GM12878 (cell line): Measurements from ENCODE around the gene GIGYF1. TPM values are rescaled to one million over a fixed set of nuclear protein-coding genes. Genes with fewer than 3 reads are reported as not detected.
A peak's percentile ranks its signal among the peaks of the same experiment; 100 is the strongest.

Source experiments
- BCL3 ChIP-seq: IDR thresholded peaks from 2 replicates; pipeline ENCODE4 v1.6.1; 2011; ENCODE audit warnings: borderline replicate concordance, low read depth, mild to moderate bottlenecking, moderate library complexity, low read length; ENCODE audit not compliant: insufficient read depth, poor library complexity, severe bottlenecking
- CBFB ChIP-seq: IDR thresholded peaks from 2 replicates; pipeline ENCODE4 v1.6.1; 2016; ENCODE audit warnings: antibody characterized with exemption, low read depth
- CREB1 ChIP-seq: IDR thresholded peaks from 2 replicates; pipeline ENCODE4 v1.6.1; 2012; ENCODE audit warnings: low read depth, mild to moderate bottlenecking, inconsistent platforms
- ETV6 ChIP-seq, 2 experiments: fragments of 450-650 bp in 1 of 2; IDR thresholded peaks in 1 of 2; conservative IDR thresholded peaks in 1 of 2; 2 replicates each; pipeline ENCODE4 v1.6.1; 2014; ENCODE audit warnings: antibody characterized with exemption in 1 of 2, borderline replicate concordance in 1 of 2, low read depth in 1 of 2, mild to moderate bottlenecking in 1 of 2, moderate library complexity in 1 of 2
- FOXM1 ChIP-seq: IDR thresholded peaks from 2 replicates; pipeline ENCODE4 v1.6.1; 2012; ENCODE audit warnings: low read depth, mild to moderate bottlenecking, inconsistent platforms, low read length, moderate library complexity
- IKZF2 ChIP-seq, 2 experiments: fragments of 450-650 bp; IDR thresholded peaks; 2 replicates each; pipeline ENCODE4 v1.6.1; 2017; ENCODE audit warnings: mild to moderate bottlenecking in 2 of 2, moderate library complexity in 2 of 2
- POLR2AphosphoS2 ChIP-seq: IDR thresholded peaks from 2 replicates; pipeline ENCODE4 v1.6.1; 2011; ENCODE audit warnings: low read depth, mild to moderate bottlenecking, low read length, improper control_type of control experiment, moderate library complexity
- SIX5 ChIP-seq: IDR thresholded peaks from 2 replicates; pipeline ENCODE4 v1.6.1; 2011; ENCODE audit warnings: mild to moderate bottlenecking, low read depth, low read length, moderate library complexity; ENCODE audit not compliant: severe bottlenecking
- SMARCA5 ChIP-seq: fragments of 450-650 bp; IDR thresholded peaks from 2 replicates; pipeline ENCODE4 v1.6.1; 2017; ENCODE audit warnings: mild to moderate bottlenecking
- ZNF207 ChIP-seq: fragments of 450-650 bp; IDR thresholded peaks from 2 replicates; pipeline ENCODE4 v1.6.1; 2014; ENCODE audit warnings: antibody characterized with exemption, mild to moderate bottlenecking, borderline replicate concordance
- ZSCAN29 ChIP-seq: fragments of 450-650 bp; IDR thresholded peaks from 2 replicates; pipeline ENCODE4 v1.6.1; 2017; ENCODE audit warnings: mild to moderate bottlenecking, moderate library complexity
- polyA plus RNA-seq, 11 experiments: library from polyadenylated mRNA; depleted of rRNA in 4 of 11; unstranded in 6 of 11; stranded (reverse) in 5 of 11; fragments of >200 nt; fragmentation: Nextera tagmentation in 4 of 11; fragmentation: Illumina TruSeq in 1 of 11; extraction: Ambion mirVana in 4 of 11; extraction: Trizol in 1 of 11; gene quantifications; 1 replicate in 1 of 11; 2 replicates in 10 of 11; pipeline versions ENCODE4 v1.2.1 to v1.2.3, GENCODE V29; 2011 to 2016; ENCODE audit warnings: inconsistent platforms in 2 of 11, missing spikeins in 2 of 11, low read depth in 1 of 11
- total RNA-seq, 4 experiments: library from RNA; depleted of rRNA in 3 of 4; stranded (reverse); fragments of >200 nt in 3 of 4; fragmentation: Illumina TruSeq in 1 of 4; extraction: Trizol in 1 of 4; gene quantifications; 2 replicates each; pipeline versions ENCODE4 v1.2.1 to v1.2.3, GENCODE V29; 2013 to 2021
- TF ChIP-seq, protein P1 (sequence below): fragments of 450-650 bp; formaldehyde crosslinking; IDR thresholded peaks from 2 replicates; pipeline ENCODE4 v1.4.0; 2020; ENCODE audit warnings: mild to moderate bottlenecking, moderate library complexity
- TF ChIP-seq, protein P2 (sequence below): fragments of 450-650 bp; IDR thresholded peaks from 2 replicates; pipeline ENCODE4 v1.6.1; 2017; ENCODE audit warnings: low read depth, mild to moderate bottlenecking, moderate library complexity
- TF ChIP-seq, protein P3 (sequence below): fragments of 450-650 bp; formaldehyde crosslinking; IDR thresholded peaks from 2 replicates; pipeline ENCODE4 v1.4.0; 2022; ENCODE audit warnings: mild to moderate bottlenecking, moderate library complexity
- TF ChIP-seq, protein P4 (sequence below): IDR thresholded peaks from 2 replicates; pipeline ENCODE4 v1.6.1; 2012; ENCODE audit warnings: low read depth, low read length, improper control_type of control experiment
- TF ChIP-seq, protein P5 (sequence below): IDR thresholded peaks from 2 replicates; pipeline ENCODE4 v1.6.1; 2011; ENCODE audit warnings: low read depth, low read length, improper control_type of control experiment, borderline replicate concordance

GIGYF1 gene
- total and polyA plus RNA-seq, 10 of the 15 experiments (the other 5 are each of a cell fraction or from before 2014, with no cell fraction given), result 0.31 to 47.2 (median 9.9) TPM

DNA sequence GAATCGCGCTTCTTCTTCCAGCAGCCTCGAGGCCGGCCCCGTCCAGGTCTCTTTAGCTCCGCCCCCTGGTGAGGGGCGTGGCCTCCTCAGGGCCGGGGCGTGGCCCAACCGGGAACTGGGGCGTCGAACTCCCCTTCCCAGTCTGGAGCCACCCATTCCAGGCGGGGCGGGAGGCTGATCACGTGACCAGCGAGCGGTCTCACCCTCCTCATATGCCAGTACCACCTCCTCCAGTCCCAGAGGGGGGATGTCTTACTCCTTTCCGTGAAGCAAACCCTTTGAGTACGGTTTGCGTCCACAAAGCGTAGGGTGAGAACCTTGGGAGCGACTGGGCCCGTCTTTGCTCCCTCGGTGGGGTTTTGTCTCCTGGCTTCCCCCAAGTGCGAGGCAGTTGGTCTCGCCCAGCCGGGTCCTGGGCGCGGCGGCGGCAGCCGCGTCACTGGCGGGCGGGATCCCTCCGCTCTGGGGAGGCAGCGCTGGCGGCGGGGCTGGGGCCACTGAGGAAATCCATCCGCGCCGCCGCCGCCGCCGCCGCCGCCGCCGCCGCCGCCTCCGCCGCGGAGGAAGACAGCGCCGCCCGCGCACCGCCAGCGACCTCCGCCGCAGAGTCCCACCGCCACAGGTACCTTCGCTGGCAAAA lies 20.6 kb downstream of the GIGYF1 start, which contains the start of gene GNB2 (continued):
- TF ChIP-seq, protein P1, sequence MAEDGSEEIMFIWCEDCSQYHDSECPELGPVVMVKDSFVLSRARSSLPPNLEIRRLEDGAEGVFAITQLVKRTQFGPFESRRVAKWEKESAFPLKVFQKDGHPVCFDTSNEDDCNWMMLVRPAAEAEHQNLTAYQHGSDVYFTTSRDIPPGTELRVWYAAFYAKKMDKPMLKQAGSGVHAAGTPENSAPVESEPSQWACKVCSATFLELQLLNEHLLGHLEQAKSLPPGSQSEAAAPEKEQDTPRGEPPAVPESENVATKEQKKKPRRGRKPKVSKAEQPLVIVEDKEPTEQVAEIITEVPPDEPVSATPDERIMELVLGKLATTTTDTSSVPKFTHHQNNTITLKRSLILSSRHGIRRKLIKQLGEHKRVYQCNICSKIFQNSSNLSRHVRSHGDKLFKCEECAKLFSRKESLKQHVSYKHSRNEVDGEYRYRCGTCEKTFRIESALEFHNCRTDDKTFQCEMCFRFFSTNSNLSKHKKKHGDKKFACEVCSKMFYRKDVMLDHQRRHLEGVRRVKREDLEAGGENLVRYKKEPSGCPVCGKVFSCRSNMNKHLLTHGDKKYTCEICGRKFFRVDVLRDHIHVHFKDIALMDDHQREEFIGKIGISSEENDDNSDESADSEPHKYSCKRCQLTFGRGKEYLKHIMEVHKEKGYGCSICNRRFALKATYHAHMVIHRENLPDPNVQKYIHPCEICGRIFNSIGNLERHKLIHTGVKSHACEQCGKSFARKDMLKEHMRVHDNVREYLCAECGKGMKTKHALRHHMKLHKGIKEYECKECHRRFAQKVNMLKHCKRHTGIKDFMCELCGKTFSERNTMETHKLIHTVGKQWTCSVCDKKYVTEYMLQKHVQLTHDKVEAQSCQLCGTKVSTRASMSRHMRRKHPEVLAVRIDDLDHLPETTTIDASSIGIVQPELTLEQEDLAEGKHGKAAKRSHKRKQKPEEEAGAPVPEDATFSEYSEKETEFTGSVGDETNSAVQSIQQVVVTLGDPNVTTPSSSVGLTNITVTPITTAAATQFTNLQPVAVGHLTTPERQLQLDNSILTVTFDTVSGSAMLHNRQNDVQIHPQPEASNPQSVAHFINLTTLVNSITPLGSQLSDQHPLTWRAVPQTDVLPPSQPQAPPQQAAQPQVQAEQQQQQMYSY (CRISPR knock-in tag), result peak; percentile 94
- TF ChIP-seq POLR2AphosphoS2 (no peak), ETV6 (conservative IDR thresholded peaks at IDR 0.05 in 1 of 2, IDR thresholded peaks at IDR 0.05 in 1 of 2; ENCODE audit: borderline replicate concordance in 1 of 2, low read depth in 1 of 2) (peak in 1 of 2 experiments; percentile 72; a peak in 1 of 4 replicates), FOXM1 (no peak), CREB1 (peak; percentile 94), BCL3 (peak; percentile 44), IKZF2 (IDR thresholded peaks at IDR 0.05) (peak; percentile 90 to 91), SMARCA5 (peak; percentile 95), ZNF207 (peak; percentile 99), CBFB (0 out of 2 replicates have a peak, but pooled peaks have one; percentile 29), ZSCAN29 (0 out of 2 replicates have a peak, but pooled peaks have one; percentile 20), SIX5 (peak; percentile 59)
- TF ChIP-seq, protein P2, sequence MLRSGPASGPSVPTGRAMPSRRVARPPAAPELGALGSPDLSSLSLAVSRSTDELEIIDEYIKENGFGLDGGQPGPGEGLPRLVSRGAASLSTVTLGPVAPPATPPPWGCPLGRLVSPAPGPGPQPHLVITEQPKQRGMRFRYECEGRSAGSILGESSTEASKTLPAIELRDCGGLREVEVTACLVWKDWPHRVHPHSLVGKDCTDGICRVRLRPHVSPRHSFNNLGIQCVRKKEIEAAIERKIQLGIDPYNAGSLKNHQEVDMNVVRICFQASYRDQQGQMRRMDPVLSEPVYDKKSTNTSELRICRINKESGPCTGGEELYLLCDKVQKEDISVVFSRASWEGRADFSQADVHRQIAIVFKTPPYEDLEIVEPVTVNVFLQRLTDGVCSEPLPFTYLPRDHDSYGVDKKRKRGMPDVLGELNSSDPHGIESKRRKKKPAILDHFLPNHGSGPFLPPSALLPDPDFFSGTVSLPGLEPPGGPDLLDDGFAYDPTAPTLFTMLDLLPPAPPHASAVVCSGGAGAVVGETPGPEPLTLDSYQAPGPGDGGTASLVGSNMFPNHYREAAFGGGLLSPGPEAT, result peak; percentile 95
- TF ChIP-seq, protein P3, sequence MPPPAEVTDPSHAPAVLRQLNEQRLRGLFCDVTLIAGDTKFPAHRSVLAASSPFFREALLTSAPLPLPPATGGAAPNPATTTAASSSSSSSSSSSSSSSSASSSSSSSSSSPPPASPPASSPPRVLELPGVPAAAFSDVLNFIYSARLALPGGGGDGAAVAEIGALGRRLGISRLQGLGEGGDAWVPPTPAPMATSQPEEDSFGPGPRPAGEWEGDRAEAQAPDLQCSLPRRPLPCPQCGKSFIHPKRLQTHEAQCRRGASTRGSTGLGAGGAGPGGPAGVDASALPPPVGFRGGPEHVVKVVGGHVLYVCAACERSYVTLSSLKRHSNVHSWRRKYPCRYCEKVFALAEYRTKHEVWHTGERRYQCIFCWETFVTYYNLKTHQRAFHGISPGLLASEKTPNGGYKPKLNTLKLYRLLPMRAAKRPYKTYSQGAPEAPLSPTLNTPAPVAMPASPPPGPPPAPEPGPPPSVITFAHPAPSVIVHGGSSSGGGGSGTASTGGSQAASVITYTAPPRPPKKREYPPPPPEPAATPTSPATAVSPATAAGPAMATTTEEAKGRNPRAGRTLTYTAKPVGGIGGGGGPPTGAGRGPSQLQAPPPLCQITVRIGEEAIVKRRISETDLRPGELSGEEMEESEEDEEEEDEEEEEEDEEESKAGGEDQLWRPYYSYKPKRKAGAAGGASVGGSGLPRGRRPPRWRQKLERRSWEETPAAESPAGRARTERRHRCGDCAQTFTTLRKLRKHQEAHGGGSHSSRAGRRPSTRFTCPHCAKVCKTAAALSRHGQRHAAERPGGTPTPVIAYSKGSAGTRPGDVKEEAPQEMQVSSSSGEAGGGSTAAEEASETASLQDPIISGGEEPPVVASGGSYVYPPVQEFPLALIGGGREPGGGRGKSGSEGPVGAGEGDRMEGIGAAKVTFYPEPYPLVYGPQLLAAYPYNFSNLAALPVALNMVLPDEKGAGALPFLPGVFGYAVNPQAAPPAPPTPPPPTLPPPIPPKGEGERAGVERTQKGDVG (CRISPR knock-in tag), result peak; percentile 93
- TF ChIP-seq, protein P4, sequence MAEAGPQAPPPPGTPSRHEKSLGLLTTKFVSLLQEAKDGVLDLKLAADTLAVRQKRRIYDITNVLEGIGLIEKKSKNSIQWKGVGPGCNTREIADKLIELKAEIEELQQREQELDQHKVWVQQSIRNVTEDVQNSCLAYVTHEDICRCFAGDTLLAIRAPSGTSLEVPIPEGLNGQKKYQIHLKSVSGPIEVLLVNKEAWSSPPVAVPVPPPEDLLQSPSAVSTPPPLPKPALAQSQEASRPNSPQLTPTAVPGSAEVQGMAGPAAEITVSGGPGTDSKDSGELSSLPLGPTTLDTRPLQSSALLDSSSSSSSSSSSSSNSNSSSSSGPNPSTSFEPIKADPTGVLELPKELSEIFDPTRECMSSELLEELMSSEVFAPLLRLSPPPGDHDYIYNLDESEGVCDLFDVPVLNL, result 0 out of 2 replicates have a peak, but pooled peaks have one; percentile 31
- TF ChIP-seq, protein P5, sequence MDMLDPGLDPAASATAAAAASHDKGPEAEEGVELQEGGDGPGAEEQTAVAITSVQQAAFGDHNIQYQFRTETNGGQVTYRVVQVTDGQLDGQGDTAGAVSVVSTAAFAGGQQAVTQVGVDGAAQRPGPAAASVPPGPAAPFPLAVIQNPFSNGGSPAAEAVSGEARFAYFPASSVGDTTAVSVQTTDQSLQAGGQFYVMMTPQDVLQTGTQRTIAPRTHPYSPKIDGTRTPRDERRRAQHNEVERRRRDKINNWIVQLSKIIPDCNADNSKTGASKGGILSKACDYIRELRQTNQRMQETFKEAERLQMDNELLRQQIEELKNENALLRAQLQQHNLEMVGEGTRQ, result peak; percentile 89
